Stomach (tissue), 9 donors: Measurements from ENCODE around the gene ATL2. TPM values are rescaled to one million over a fixed set of nuclear protein-coding genes. Genes with fewer than 3 reads are reported as not detected.
A peak's percentile ranks its signal among the peaks of the same experiment; 100 is the strongest.
"Not testable (repeated sequence)": the region's sequence is repeated elsewhere in the genome, so short reads cannot be mapped to it uniquely, and the experiment has no call there.

Source experiments
- DNase-seq, 2 donors: peaks; one replicate each; pipeline versions ENCODE4 v3.0.0 to v3.0.0-alpha.2; 2013 to 2019
- H3K27ac ChIP-seq, 5 donors: fragments of 200-600 bp in 4 of 5; sonication (generic) in 4 of 5; one replicate each; pipeline ENCODE4 v1.5.1; 2013 to 2019; ENCODE audit warnings: mild to moderate bottlenecking in 1 of 5, moderate library complexity in 1 of 5
- H3K27me3 ChIP-seq, 3 donors: fragments of 200-600 bp; sonication (generic); one replicate each; pipeline ENCODE4 v1.5.1; 2017 to 2019; ENCODE audit warnings: mixed run types in 1 of 3
- H3K36me3 ChIP-seq, 4 donors: fragments of 200-600 bp; sonication (generic); 1 replicate in 3 of 4; 2 replicates in 1 of 4; pipeline ENCODE4 v1.5.1; 2016 to 2019
- H3K4me1 ChIP-seq, 4 donors: fragments of 200-600 bp; sonication (generic); one replicate each; pipeline ENCODE4 v1.5.1; 2016 to 2019
- H3K4me3 ChIP-seq, 4 donors: fragments of 200-600 bp; sonication (generic) in 3 of 4; one replicate each; pipeline ENCODE4 v1.5.1; 2016 to 2019; ENCODE audit warnings: mild to moderate bottlenecking in 1 of 4
- H3K9me3 ChIP-seq, 4 donors: fragments of 200-600 bp; sonication (generic); one replicate each; pipeline ENCODE4 v1.5.1; 2016 to 2019
- CTCF ChIP-seq, 7 experiments: fragments of 450-650 bp in 4 of 7; fragments of 200-600 bp in 3 of 7; sonication (generic) in 3 of 7; IDR thresholded peaks; one replicate each; pipeline ENCODE4 v1.5.1; 2016 to 2019; ENCODE audit warnings: antibody characterized with exemption in 7 of 7, control low read depth in 2 of 7, mild to moderate bottlenecking in 1 of 7
- EP300 ChIP-seq: sonication (generic); formaldehyde crosslinking; IDR thresholded peaks from one replicate; pipeline ENCODE4 v1.6.1; 2017; ENCODE audit warnings: antibody characterized with exemption
- POLR2A ChIP-seq, 4 donors: fragments of 450-650 bp; IDR thresholded peaks; one replicate each; pipeline ENCODE4 v1.6.1; 2016; ENCODE audit warnings: antibody characterized with exemption in 4 of 4, control low read depth in 2 of 4, mild to moderate bottlenecking in 1 of 4, moderate library complexity in 1 of 4
- POLR2AphosphoS5 ChIP-seq, 3 donors: sonication (generic); formaldehyde crosslinking; IDR thresholded peaks; one replicate each; pipeline ENCODE4 v1.6.1; 2016; ENCODE audit warnings: antibody characterized with exemption in 3 of 3
- WGBS, 5 donors: extraction: QIAGEN DNeasy Blood & Tissue Kit in 3 of 5; methylation state at CpG; one replicate each; pipeline versions ENCODE4 v1.1.5 to v1.1.7; 2013 to 2018; 5-methylcytosine and 5-hydroxymethylcytosine counted together
- intact Hi-C: fragments of 100-400 bp; cut with DNase I; formaldehyde crosslinking; loops from one replicate; pipeline ENCODE4 v1.15.1; 2023; ENCODE audit warnings: low total_unique reads
- polyA plus RNA-seq, 3 donors: library from polyadenylated mRNA; stranded (reverse); fragments of 200-250 nt; gene quantifications; one replicate each; pipeline ENCODE4 v1.2.3, GENCODE V29; 2013
- total RNA-seq, 5 donors: library from RNA; depleted of rRNA; stranded (reverse); fragments of >200 nt; gene quantifications; one replicate each; pipeline versions ENCODE4 v1.1.0 to v1.2.3, GENCODE V29; 2014 to 2016
- donor health status: healthy with polysubstance abuse.
- donor health status: Bipolar disorder and iron deficiency.
- donor health status: healthy.

ATL2 gene
- total and polyA plus RNA-seq, 8 donors, result 8.4 to 462 (median 64.2) TPM

- WGBS, 5 donors, result 28 to 66% (median 43%) methylated on average over 6 of the region's 6 CpGs
Measured at GRCh38 chr2:38383741-38384140, 6.7 kb upstream of the ATL2 start.

GRCh38 chr2:38381381-38382143 is 4.5 kb upstream of the ATL2 start:
- WGBS, 5 donors, result 82 to 97% (median 87%) methylated on average over 6 of the region's 6 CpGs

More at GRCh38 chr2:38383741-38384140, 6.7 kb upstream of the ATL2 start:
- Histone ChIP-seq H3K4me1 (peaks cover 8 to 38% (median 19%) of the 10 kb centered on the region in 4 donors), H3K27ac (peak overlapping the region; percentile 59 to 72 (median 68))
- peak; percentile 48 to 67 for DNase-seq
- H3K4me3 ChIP-seq, H3K27me3 ChIP-seq, intact Hi-C loops, H3K9me3 ChIP-seq, H3K36me3 ChIP-seq: not testable (repeated sequence)
- peak in 1 of 3 donors; percentile 10 for TF ChIP-seq POLR2AphosphoS5 (IDR thresholded peaks at IDR 0.05)

GRCh38 chr2:38380397-38381130 is 3.5 kb upstream of the ATL2 start:
- DNase-seq, result peak in 1 of 2 donors; percentile 45
- Histone ChIP-seq H3K4me3 (no peak overlapping the region), H3K4me1 (peaks cover 14 to 56% (median 32%) of the 10 kb centered on the region in 4 donors), H3K27me3 (no peaks in the 10 kb centered on the region), H3K36me3 (no peaks in the 10 kb centered on the region), H3K9me3 (no peaks in the 10 kb centered on the region), H3K27ac (peak overlapping the region in 4 of 5 donors; percentile 22 to 100 (median 38))
- 42 to 57% (median 51%) methylated on average over 10 of the region's 10 CpGs for WGBS, 5 donors
- intact Hi-C loops, result no loop called here
- TF ChIP-seq POLR2A (IDR thresholded peaks at IDR 0.05), result no peak
- no peak for TF ChIP-seq CTCF (IDR thresholded peaks at IDR 0.05)
- TF ChIP-seq EP300, result no peak
- TF ChIP-seq POLR2AphosphoS5 (IDR thresholded peaks at IDR 0.05), result no peak

More at GRCh38 chr2:38381381-38382143, 4.5 kb upstream of the ATL2 start:
- no peaks in the 10 kb centered on the region for H3K36me3 ChIP-seq
- peaks cover 9 to 51% (median 29%) of the 10 kb centered on the region in 4 donors for H3K4me1 ChIP-seq
- H3K27ac ChIP-seq, result no peak overlapping the region
- TF ChIP-seq POLR2A (IDR thresholded peaks at IDR 0.05) (no peak), POLR2AphosphoS5 (IDR thresholded peaks at IDR 0.05) (no peak)
- no peak overlapping the region for H3K4me3 ChIP-seq
- intact Hi-C loops, result no loop called here
- no peak for DNase-seq
- no peaks in the 10 kb centered on the region for H3K27me3 ChIP-seq
- no peaks in the 10 kb centered on the region for H3K9me3 ChIP-seq

GRCh38 chr2:38376346-38377049 is 575 bp downstream of the ATL2 start:
- Histone ChIP-seq H3K4me1 (peaks cover 23 to 73% (median 49%) of the 10 kb centered on the region in 4 donors), H3K9me3 (no peaks in the 10 kb centered on the region), H3K27me3 (no peaks in the 10 kb centered on the region), H3K36me3 (no peaks in the 10 kb centered on the region), H3K27ac (peak overlapping the region; percentile 97 to 100 (median 99)), H3K4me3 (peak overlapping the region; percentile 79 to 95 (median 86))
- TF ChIP-seq POLR2A (IDR thresholded peaks at IDR 0.05) (no peak), CTCF (IDR thresholded peaks at IDR 0.05) (peak in 3 of 7 experiments; percentile 25 to 73 (median 62)), POLR2AphosphoS5 (IDR thresholded peaks at IDR 0.05) (peak in 1 of 3 donors; percentile 21)
- DNase-seq, result peak; percentile 75 to 91
- WGBS, 5 donors, result 0 to 1% (median 0%) methylated on average over 26 to 80 of the region's 80 CpGs
- intact Hi-C loops, result loop anchor here (10.0 kb wide), 1 partner anchor 52 kb away; no protein-coding TSS in a partner anchor
